GM19025 (cell line): ENCODE data around the gene DIP2C.
"Not testable (repeated sequence)": the region's sequence is repeated elsewhere in the genome, so short reads cannot be mapped to it uniquely, and the experiment has no call there.

ENCODE experiments used
- ATAC-seq: cut with Tn5 transposase; IDR thresholded peaks from one replicate; pipeline ENCODE4 v1.9.1; 2021; ENCODE audit warnings: mild to moderate bottlenecking, low read depth, moderate library complexity; ENCODE audit not compliant: unreplicated experiment

Gene DIP2C

DNA sequence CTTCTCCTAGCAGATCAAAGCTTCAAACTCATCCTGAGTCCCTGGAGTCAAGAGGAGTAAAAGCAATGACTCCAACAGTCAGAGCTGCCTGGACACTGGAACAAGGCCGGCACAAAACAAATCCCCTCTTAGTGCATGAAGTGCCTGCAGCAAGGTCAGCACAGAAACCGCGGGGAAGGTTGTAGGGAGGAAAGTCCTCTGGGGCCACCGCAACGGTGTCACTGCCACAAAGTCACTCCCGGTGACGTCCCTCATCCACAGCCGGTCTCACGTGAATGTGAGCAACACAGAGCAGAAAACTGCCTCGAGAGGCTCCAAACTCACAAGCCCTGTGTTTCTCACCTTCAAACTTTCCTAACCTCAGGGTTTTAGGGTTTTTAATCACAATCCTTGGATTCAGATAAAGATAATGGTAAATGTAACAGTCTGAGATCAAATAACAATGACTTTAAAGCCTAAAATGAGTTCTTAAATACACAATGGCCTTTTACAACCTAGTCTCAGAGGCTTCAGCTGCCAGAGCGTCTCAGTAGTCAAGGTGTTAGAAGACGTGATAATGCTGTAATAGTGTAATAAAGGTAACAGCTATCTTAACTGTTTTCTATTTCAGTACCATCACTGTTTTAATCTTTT is 279.9 kb downstream of the DIP2C start:
- no peak for ATAC-seq

DNA sequence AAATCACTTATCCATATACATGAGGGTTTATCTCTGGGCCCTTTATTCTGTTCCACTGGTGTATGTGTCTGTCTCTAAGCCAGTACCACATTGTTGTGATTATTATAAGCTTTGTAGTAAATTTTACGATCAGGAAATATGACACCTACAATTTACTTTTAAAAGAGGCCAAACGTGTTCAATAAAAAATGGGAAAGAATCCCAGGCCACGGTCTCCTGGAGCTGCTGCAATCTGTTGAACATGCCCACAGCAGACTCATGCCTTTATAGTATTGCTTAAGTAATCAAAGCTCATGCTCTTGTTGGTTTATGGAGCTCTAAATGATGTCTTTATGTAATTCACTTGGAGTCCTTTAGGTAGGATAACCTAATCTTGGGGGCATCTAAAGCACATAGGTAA is 281.2 kb downstream of the DIP2C start:
- ATAC-seq: no peak

- no peak for ATAC-seq
Measured at GRCh38 chr10:406976-407375, 282.5 kb downstream of the DIP2C start.

- no peak for ATAC-seq
Measured at GRCh38 chr10:405648-406047, 283.8 kb downstream of the DIP2C start.

- ATAC-seq: no peak
Measured at GRCh38 chr10:404991-405390, 284.5 kb downstream of the DIP2C start.

GRCh38 chr10:404346-404745 is 285.1 kb downstream of the DIP2C start:
- ATAC-seq: no peak

- no peak for ATAC-seq
Measured at GRCh38 chr10:398954-399353, 290.5 kb downstream of the DIP2C start.

DNA sequence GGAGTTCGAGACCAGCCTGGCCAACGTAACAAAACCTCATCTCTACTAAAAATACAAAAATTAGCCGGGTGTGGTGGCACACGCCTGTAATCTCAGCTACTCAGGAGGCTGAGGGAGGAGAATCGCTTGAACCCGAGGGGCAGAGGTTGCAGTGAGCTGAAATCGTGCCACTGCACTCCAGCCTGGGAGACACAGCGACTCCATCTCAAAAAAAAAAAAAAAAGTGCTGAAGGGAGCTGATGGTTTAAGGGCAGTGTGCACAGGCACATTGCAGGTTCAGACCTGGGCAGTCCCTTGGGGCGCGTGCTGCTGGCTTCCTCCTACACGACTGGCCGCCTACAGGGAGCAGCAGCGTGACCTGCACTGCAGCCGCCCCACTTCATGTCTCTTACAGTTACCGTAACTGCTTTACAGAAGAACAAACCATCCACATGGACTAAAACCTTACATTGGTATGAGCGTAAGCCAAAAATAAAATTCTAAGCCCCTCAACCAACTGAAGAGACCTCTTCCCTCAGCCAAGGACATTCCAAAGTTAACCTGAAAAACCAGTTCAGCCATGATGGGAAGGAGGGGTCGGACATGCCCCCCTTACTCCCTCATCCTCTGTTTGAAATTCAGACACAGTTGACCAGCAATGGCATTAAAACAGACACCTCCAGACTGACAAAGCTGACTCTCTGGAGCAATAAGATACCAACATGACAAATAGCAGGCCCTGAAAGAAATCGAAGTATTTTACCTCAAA is 292.0 kb downstream of the DIP2C start:
- ATAC-seq: no peak

DNA sequence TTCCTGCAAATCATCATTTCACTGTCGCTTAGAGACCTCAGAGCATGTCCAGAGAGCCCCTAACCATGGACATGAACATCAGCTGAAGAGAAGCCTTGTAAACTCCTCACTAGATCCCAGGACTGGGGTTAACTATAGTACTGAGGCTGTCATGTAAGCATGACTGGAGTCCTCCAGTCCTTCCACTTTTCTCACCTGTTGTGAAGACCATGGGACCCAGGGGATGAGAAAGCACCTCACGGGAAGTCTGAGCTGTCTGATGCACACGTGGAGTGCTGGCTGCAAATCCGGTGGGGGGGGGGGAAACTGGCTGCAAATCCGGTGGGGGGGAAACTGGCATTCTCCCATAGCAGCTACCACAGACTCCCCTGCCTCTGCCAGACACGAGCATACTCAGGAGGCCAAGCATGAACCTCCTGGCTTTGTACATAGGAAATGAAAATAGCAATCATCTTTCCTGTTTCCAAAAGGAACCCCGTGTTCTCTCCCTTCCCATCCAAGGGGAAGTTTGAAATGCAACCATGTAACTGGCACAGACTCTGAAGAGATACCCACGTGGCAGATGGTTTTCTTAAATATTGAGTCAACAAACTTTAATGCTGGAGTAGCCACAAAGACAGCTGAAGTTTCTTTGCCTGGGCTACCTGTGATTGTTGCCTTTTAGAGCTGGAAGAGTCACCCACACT is 292.8 kb downstream of the DIP2C start:
- no peak for ATAC-seq

DNA sequence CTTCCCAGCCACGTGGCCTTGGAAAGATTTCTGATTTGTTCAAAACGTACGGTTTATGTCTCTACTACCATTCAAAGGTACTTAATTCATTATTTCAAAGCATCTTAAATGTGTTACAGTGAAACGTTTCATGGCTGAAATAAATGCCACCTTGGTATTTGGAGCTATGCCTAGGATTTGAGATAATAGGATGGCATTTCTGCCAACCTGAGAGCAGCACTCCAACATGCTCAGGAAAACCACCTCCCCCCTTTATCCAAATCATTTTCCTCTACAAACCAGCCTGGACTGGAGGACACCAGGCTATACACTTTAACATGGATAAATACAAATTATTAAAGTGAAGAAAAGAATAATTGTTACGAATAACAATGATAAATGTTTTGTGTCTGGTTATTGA is 293.4 kb downstream of the DIP2C start:
- ATAC-seq: no peak

DNA sequence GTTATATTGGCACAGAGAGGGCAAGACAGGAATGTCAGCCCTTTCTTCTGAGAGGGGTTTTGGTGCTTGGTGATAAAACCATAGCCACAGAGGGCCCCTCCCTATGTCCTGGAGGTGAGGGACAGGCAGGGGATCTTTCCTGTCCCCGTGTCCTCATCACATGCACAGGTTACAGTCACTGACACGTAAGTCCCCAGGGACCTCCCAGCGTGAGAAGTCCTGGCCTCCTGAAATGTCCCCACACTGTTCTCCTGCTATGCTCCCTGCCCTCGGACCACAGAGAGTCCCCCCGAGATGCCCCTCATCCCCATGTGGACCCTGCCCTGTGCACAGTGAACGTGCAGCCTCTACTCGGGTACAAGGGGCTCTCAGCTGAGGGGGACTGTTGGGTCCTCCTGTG is 293.8 kb downstream of the DIP2C start:
- ATAC-seq: no peak

DNA sequence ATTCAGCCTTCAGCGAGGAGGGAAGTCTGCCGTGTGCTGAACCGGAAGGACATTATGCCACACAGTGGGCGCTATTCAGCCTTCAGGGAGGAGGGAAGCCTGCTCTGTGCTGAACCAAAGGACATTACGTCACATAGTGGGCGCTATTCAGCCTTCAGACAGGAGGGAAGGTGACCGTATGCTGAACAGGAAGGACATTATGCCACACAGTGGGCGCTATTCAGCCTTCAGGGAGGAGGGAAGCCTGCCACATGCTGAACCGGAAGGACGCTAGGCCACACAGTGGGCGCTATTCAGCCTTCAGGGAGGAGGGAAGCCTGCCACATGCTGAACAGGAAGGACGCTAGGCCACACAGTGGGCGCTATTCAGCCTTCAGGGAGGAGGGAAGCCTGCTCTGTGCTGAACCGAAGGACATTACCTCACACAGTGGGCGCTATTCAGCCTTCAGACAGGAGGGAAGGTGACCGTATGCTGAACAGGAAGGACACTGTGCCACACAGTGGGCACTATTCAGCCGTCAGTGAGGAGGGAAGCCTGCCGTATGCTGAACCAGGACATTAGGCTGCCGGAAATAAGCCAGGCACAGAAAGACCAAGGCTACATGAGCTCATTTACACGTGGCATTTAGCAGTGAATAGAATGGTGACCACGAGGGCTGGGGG is 294.9 kb downstream of the DIP2C start:
- not testable (repeated sequence) for ATAC-seq

DNA sequence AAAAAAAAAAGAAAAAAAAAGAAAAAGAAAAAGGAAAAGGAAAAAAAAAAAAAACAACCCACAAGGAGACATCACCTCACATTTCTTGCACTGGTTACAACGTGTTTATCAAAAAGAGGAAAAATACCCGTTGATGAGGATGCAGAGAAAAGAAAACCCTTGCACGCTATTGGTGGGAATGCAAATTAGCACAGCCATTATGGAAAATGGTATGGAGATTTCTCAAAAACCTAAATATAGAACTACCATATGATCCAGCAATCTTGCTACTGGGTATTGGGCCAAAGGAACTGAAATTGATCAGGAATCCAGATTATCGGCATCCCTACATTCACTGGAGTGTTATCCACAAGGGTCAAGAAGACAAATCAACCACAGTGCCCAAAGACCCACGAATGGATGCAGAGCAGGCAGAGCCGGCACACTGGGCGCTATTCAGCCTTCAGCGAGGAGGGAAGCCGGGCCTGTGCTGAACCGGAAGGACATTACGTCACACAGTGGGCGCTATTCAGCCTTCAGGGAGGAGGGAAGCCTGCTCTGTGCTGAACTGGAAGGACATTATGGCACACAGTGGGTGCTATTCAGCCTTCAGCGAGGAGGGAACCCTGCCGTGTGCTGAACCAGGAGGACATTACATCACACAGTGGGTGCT is 295.6 kb downstream of the DIP2C start:
- no peak for ATAC-seq

DNA sequence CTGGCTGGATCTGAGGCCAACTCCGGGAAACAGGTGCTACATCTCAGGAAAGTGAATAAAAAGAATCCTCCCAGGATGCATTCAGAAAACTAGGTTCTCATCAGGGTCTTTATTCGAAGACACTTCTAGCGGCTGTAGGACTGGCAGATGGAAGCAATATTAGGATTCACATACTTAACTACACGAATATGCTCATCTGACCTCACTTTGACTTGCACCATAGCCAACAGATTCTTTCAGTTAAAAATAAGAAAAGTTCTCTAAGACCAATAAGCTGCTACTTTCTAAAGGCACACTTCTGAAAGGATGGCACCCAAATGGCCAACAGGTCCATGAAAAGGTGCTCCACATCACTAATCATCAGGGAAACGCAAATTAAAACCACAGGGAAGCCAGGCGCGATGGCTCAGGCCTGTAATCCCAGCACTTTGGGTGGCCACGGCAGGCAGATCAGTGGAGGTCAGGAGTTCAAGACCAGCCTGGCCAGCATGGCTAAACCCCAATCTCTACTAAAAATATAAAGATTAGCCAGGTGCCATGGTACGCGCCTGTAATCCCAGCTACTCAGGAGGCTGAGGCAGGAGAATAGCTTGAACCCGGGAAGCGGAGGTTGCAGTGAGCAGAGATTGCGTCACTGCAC is 296.2 kb downstream of the DIP2C start:
- ATAC-seq: no peak

GRCh38 chr10:392705-393037 is 296.8 kb downstream of the DIP2C start:
- ATAC-seq: no peak

- ATAC-seq: no peak
Measured at GRCh38 chr10:391847-392704, 297.4 kb downstream of the DIP2C start.

- ATAC-seq: no peak
Measured at GRCh38 chr10:391305-391704, 298.2 kb downstream of the DIP2C start.

DNA sequence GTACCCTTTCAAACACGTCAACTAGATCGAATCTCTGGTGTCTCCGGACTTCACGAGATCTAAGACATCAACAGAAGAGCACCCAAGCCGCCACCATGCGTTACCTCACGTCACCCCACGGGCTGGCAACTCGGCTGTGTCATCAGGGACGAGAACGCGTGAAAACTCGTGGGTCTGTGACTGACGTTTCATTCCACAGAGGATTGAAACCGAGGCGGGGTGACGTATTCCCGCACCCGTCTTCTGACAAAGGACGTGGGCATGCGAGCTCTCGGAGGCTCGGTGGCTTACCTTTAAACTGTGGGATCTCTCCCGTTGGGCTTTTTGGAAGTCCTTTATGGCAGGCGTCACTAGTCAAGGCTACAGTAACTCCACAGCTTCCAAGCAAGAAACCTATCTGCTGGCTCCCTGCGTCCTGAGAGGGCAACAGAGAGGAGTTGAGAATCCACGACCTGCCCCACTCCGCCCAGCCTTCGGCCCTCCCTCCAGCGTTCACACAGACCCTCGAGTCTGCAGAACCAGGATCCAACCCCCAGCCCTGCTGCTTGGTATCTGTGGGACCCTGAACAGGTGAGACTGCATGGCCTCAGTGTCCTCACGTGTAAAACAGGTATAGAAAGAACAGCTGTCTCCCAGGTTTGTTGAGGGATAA is 298.9 kb downstream of the DIP2C start:
- ATAC-seq: no peak

DNA sequence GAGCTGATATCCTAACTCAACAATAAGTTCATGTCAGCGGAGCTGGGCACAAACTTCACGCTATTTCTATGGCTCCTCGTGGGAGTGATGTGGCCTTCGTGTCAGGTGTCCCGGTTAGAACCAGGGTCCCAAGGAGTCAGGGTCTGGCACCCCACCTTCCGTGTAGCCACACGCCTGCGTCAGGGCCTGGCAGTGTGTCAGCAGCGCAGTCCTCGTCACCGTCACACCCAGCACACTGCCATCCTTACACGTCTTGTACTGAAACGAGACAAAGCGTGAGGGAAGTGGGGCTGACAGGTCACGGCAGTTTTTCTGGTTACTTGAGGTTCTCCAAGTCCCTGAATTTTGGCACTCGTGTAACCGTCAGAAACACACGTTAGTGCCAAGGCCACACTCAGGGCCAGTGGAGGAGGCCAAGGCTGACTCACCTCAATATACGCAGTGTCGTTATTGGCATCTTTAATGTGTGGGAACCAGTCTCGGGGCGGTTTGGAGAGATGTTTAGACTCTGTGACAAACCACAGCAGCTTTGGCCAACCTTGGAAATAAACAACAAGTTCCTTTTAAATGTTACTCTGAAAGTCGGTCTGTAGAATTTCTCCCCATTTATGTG is 299.5 kb downstream of the DIP2C start:
- no peak for ATAC-seq
